GM13977 (cell line): ENCODE results near the gene RHCG.

Source experiments
- DNase-seq: peaks from one replicate; pipeline ENCODE4 v3.0.0; 2012; ENCODE audit warnings: low spot score
- in situ Hi-C: fragments of 300-500 bp; cut with MboI; formaldehyde crosslinking; loops from one replicate; pipeline ENCODE4 v1.12.0; 2022; ENCODE audit warnings: low sequenced_read_pairs, low pct_unique_long_range_greater_than_20kb, mixed read lengths, inconsistent platforms; ENCODE audit not compliant: unreplicated experiment
- TF ChIP-seq, protein P1 (sequence below): IDR thresholded peaks from 2 replicates; pipeline ENCODE4 v1.5.1; 2012; ENCODE audit warnings: mild to moderate bottlenecking, control low read depth; ENCODE audit not compliant: insufficient read depth; ENCODE audit errors: extremely low read depth, missing control alignments

RHCG gene

DNA sequence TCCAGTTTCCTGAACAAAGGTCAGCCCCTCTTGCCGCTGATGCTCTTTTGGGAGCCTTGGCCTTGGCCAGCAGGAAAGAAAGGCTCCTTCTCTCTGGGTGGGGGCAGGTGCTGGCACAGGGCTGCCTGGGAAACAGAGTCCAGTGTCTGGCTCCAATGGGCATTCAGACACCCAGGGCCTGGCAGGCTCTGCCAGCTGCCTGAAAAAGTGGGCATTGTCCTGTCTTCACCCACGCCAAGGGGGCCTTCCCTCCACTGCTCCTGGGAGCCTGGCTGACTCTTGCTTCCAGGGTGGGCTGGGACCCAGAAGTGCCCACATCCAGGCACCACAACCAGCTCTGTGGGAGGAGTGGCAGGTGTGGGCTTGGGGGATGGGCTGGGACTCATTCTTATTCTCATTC lies 62.7 kb downstream of the RHCG start:
- DNase-seq, result no peak
- TF ChIP-seq, protein P1, sequence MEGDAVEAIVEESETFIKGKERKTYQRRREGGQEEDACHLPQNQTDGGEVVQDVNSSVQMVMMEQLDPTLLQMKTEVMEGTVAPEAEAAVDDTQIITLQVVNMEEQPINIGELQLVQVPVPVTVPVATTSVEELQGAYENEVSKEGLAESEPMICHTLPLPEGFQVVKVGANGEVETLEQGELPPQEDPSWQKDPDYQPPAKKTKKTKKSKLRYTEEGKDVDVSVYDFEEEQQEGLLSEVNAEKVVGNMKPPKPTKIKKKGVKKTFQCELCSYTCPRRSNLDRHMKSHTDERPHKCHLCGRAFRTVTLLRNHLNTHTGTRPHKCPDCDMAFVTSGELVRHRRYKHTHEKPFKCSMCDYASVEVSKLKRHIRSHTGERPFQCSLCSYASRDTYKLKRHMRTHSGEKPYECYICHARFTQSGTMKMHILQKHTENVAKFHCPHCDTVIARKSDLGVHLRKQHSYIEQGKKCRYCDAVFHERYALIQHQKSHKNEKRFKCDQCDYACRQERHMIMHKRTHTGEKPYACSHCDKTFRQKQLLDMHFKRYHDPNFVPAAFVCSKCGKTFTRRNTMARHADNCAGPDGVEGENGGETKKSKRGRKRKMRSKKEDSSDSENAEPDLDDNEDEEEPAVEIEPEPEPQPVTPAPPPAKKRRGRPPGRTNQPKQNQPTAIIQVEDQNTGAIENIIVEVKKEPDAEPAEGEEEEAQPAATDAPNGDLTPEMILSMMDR, result no peak
- in situ Hi-C loops, result no loop called here

DNA sequence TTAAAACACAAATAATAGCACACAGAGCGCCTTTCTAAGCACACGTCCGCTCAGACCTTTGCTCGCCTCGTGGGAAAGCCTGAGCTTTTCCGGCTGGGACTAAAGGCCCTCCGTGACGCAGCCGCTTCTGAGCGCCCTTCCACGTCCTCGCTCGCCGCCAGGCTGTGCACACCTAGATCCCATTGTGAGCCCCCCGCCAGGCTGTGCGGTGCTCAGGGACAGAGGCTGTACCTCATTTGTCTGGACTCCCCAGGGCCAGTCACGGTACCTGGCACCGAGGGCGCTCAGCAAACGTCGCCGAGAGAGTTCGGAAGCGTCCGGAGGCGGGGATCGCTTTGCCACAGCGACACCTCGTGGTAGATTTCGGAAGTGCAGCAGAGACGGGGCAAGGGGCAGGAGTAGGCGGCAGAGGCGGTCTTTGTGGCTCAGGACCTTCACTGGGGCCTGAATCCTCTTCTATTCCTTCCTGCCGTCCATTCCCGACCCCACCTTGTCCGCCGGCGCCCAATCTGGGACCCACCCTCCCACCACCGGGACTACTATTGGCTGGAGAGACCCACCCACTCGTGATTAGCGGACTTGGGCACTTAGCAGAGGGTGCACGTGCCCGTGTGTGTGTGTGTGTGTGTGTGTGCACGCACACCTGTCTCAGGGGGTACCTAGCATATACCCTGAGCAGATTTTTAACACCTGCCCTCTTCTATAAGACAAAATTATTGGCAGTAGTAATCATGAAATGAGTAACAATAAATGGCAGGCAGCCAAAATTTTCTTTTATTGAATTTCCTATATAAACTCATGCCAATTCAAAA lies 65.6 kb downstream of the RHCG start:
- DNase-seq, result peak; percentile 91
- TF ChIP-seq, protein P1, result peak; percentile 98
- in situ Hi-C loops, result no loop called here

DNA sequence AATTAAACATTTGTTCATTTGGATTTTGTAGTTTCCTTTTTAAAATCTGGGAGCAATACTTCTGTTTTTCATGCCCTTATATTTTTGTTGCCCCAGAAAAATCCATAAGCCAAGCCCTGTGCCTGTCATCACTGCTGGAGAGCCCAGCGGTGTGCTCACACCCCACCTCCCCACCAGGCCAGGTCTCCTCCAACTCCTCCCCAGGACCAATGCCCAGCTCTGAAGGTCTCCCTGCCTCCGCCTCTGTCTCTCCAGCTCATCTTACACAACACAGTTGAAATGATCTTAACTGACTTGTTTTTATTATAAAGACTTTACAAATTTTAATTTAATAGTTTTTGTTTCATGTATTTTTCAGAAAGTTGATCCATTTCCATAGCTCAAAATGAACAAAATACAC lies 66.4 kb downstream of the RHCG start:
- TF ChIP-seq, protein P1, result no peak
- in situ Hi-C loops, result no loop called here
- no peak for DNase-seq

DNA sequence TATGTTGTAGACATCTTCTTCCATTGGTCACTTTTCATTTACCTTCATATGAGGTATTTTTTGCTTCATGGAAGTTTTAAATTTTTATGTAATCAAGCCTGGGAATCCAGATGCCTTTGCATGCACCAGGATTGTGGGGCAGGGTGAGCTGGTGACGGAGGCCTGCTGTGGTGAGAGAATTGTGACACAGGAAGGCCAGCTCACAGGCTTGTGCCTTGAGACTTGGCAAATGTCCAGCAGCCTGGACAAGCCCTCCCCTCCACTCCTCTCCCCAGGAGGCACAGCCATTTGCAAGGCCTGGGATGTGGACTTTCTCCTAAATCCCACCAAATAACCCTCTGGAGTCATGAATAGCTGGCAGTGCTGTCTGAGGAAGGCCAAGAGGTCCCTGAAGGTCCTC lies 67.4 kb downstream of the RHCG start:
- in situ Hi-C loops, result no loop called here
- TF ChIP-seq, protein P1, result no peak
- no peak for DNase-seq

DNA sequence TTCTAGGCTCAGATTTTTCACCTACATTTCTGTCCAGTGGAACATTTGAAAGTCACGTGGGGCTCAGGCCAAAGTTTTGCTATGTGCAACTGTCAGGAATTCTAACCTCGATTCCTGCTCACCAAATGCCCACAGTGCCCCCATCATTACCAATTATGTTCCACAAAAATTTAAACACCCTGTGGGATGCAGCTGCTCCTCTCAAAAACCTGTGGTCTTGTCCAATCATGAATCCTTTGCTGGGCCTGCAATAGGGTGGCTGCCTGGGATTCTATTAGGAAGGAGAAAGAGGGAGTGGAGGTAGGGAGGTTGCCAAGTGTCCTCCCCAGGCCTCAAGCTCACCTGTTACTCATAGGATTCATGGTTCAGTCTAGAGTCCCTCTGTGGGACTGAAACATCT lies 68.1 kb downstream of the RHCG start:
- TF ChIP-seq, protein P1, result no peak
- DNase-seq, result no peak
- in situ Hi-C loops, result no loop called here

DNA sequence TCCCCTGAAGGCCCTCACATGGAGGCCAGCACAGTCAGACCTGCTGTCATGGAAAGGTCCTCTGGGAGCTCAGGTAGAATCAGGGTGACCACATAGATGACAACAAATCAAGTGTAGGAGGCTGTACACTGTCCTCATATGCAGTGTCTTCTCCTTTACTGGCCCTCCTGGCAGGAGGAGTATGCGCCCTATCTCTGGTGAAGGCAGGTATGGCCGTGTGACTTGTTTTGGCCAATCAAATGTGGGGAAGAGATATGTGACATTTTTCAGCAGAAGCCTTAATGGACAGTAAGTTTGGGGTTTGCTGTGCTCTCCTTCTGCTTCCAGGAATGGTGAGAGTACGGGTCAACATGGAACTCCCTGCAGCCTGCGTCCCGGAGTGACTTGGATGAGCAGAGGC lies 69.9 kb downstream of the RHCG start:
- no peak for DNase-seq
- in situ Hi-C loops, result no loop called here
- TF ChIP-seq, protein P1, result no peak
